HepG2 (cell line): ENCODE results near the gene CDYL. TPM values are rescaled to one million over a fixed set of nuclear protein-coding genes. Genes with fewer than 3 reads are reported as not detected.
A peak's percentile ranks its signal among the peaks of the same experiment; 100 is the strongest.

ENCODE experiments used
- GFI1 ChIP-seq: sonication (generic); formaldehyde crosslinking; IDR thresholded peaks from 2 replicates; pipeline ENCODE4 v1.5.0; 2020; ENCODE audit warnings: missing genetic modification reagents, mild to moderate bottlenecking, borderline replicate concordance
- KDM2A ChIP-seq: sonication (generic); formaldehyde crosslinking; IDR thresholded peaks from 2 replicates; pipeline ENCODE4 v1.4.0; 2020; ENCODE audit warnings: low read depth, missing genetic modification reagents, borderline replicate concordance
- KLF16 ChIP-seq, 2 experiments: sonication (generic) in 1 of 2; formaldehyde crosslinking in 1 of 2; IDR thresholded peaks; 2 replicates each; pipeline versions ENCODE4 v1.6.1 to v1.8.0; 2016 to 2023; ENCODE audit warnings: missing genetic modification reagents in 2 of 2, missing compliant biosample characterization in 1 of 2
- MAF1 ChIP-seq: sonication (generic); formaldehyde crosslinking; IDR thresholded peaks from 2 replicates; pipeline ENCODE4 v1.5.0; 2020; ENCODE audit warnings: missing genetic modification reagents, borderline replicate concordance
- MAFK ChIP-seq, 2 experiments: IDR thresholded peaks in 1 of 2; conservative IDR thresholded peaks in 1 of 2; 2 replicates each; pipeline ENCODE4 v1.6.1; 2011; ENCODE audit warnings: improper control_type of control experiment in 2 of 2, low read length in 2 of 2
- MYPOP ChIP-seq: sonication (generic); formaldehyde crosslinking; IDR thresholded peaks from 2 replicates; pipeline ENCODE4 v1.8.1; 2023; ENCODE audit warnings: mild to moderate bottlenecking, moderate library complexity, missing genetic modification reagents
- NFE2 ChIP-seq: sonication (generic); formaldehyde crosslinking; IDR thresholded peaks from 2 replicates; pipeline ENCODE4 v1.4.0; 2020; ENCODE audit warnings: missing genetic modification reagents
- NFE2L2 ChIP-seq: fragments of 150-350 bp; IDR thresholded peaks from 2 replicates; pipeline ENCODE4 v1.6.1; 2014; ENCODE audit warnings: low read length
- NFIC ChIP-seq: IDR thresholded peaks from 2 replicates; pipeline ENCODE4 v1.6.1; 2012; ENCODE audit warnings: mild to moderate bottlenecking, low read length, inconsistent platforms
- NFKBIZ ChIP-seq: IDR thresholded peaks from 2 replicates; pipeline ENCODE4 v1.6.1; 2018; ENCODE audit warnings: missing genetic modification reagents, missing compliant biosample characterization
- PHF21A ChIP-seq: sonication (generic); formaldehyde crosslinking; IDR thresholded peaks from 2 replicates; pipeline ENCODE4 v1.5.0; 2020; ENCODE audit warnings: mild to moderate bottlenecking, missing genetic modification reagents
- SRF ChIP-seq: IDR thresholded peaks from 2 replicates; pipeline ENCODE4 v1.6.1; 2011; ENCODE audit warnings: mild to moderate bottlenecking, low read depth, low read length, moderate library complexity
- TBP ChIP-seq: sonication (generic); formaldehyde crosslinking; IDR thresholded peaks from 2 replicates; pipeline ENCODE4 v1.5.0; 2020; ENCODE audit warnings: missing genetic modification reagents
- TBX2 ChIP-seq: sonication (generic); formaldehyde crosslinking; IDR thresholded peaks from 2 replicates; pipeline ENCODE4 v1.5.0; 2020; ENCODE audit warnings: missing genetic modification reagents, mild to moderate bottlenecking, borderline replicate concordance
- TCF7L2 ChIP-seq: IDR thresholded peaks from 2 replicates; pipeline ENCODE4 v1.6.1; 2011; ENCODE audit warnings: mild to moderate bottlenecking, low read depth, low read length, moderate library complexity
- TERF1 ChIP-seq: sonication (generic); formaldehyde crosslinking; IDR thresholded peaks from 2 replicates; pipeline ENCODE4 v1.8.0; 2022; ENCODE audit warnings: mild to moderate bottlenecking, missing genetic modification reagents, moderate library complexity
- TP53 ChIP-seq: sonication (generic); formaldehyde crosslinking; conservative IDR thresholded peaks from 2 replicates; pipeline ENCODE4 v1.4.0; 2020; ENCODE audit warnings: missing genetic modification reagents
- ZBTB25 ChIP-seq: IDR thresholded peaks from 2 replicates; pipeline ENCODE4 v1.6.1; 2018; ENCODE audit warnings: missing genetic modification reagents
- ZBTB46 ChIP-seq: sonication (generic); formaldehyde crosslinking; IDR thresholded peaks from 2 replicates; pipeline ENCODE4 v1.4.0; 2020; ENCODE audit warnings: mild to moderate bottlenecking, missing genetic modification reagents, borderline replicate concordance
- ZFY ChIP-seq: sonication (generic); formaldehyde crosslinking; IDR thresholded peaks from 2 replicates; pipeline ENCODE4 v1.4.0; 2020; ENCODE audit warnings: missing genetic modification reagents
- ZNF143 ChIP-seq: sonication (generic); formaldehyde crosslinking; IDR thresholded peaks from 2 replicates; pipeline ENCODE4 v1.4.0; 2020; ENCODE audit warnings: missing genetic modification reagents
- ZNF496 ChIP-seq: sonication (generic); formaldehyde crosslinking; IDR thresholded peaks from 2 replicates; pipeline ENCODE4 v1.8.1; 2023; ENCODE audit warnings: mild to moderate bottlenecking, moderate library complexity, missing genetic modification reagents; ENCODE audit not compliant: insufficient replicate concordance
- ZNF605 ChIP-seq: sonication (generic); formaldehyde crosslinking; IDR thresholded peaks from 2 replicates; pipeline ENCODE4 v1.8.0; 2022; ENCODE audit warnings: mild to moderate bottlenecking, missing genetic modification reagents
- ZNF703 ChIP-seq: sonication (generic); formaldehyde crosslinking; IDR thresholded peaks from 2 replicates; pipeline ENCODE4 v1.5.1; 2020; ENCODE audit warnings: missing genetic modification reagents, mild to moderate bottlenecking, moderate library complexity, borderline replicate concordance
- ZNF713 ChIP-seq: sonication (generic); formaldehyde crosslinking; IDR thresholded peaks from 2 replicates; pipeline ENCODE4 v1.4.0; 2020; ENCODE audit warnings: mild to moderate bottlenecking, missing genetic modification reagents
- ZNF883 ChIP-seq: sonication (generic); formaldehyde crosslinking; IDR thresholded peaks from 2 replicates; pipeline ENCODE4 v1.5.1; 2020; ENCODE audit warnings: mild to moderate bottlenecking, missing genetic modification reagents; ENCODE audit errors: not compliant biosample characterization
- polyA plus RNA-seq, 8 experiments: library from polyadenylated mRNA; depleted of rRNA in 3 of 8; stranded (reverse) in 7 of 8; unstranded in 1 of 8; fragments of >200 nt; fragmentation: Illumina TruSeq in 4 of 8; extraction: Trizol in 4 of 8; gene quantifications; 2 replicates each; pipeline versions ENCODE4 v1.2.1 to v1.2.3, GENCODE V29; 2011 to 2016; ENCODE audit warnings: low read depth in 4 of 8, missing spikeins in 1 of 8, mixed read lengths in 1 of 8; ENCODE audit not compliant: insufficient read depth in 1 of 8
- total RNA-seq, 5 experiments: library from RNA; depleted of rRNA; stranded (reverse); fragments of >200 nt; fragmentation: Illumina TruSeq; extraction: Trizol; gene quantifications; 2 replicates each; pipeline ENCODE4 v1.2.3, GENCODE V29; 2016; ENCODE audit warnings: low read depth in 1 of 5

Gene CDYL
- total and polyA plus RNA-seq, 2 of the 13 experiments (the other 11 are each of a cell fraction or from before 2014, with no cell fraction given), result 22.8 to 105 TPM

- TF ChIP-seq KDM2A (CRISPR knock-in tag) (peak; percentile 87), NFIC (peak; percentile 73), PHF21A (no peak), TBX2 (CRISPR knock-in tag) (0 out of 2 replicates have a peak, but pooled peaks have one; percentile 9), NFKBIZ (CRISPR knock-in tag) (0 out of 2 replicates have a peak, but pooled peaks have one; percentile 77), TBP (CRISPR knock-in tag) (peak; percentile 98), ZNF605 (CRISPR knock-in tag) (peak; percentile 77), MAF1 (peak; percentile 93), SRF (peak; percentile 35; the same call in 1 of the 2 replicates), GFI1 (CRISPR knock-in tag) (peak; percentile 65; the same call in 1 of the 2 replicates), ZNF496 (CRISPR knock-in tag) (no peak), ZNF883 (peak; percentile 89), MAFK (conservative IDR thresholded peaks at IDR 0.05 in 1 of 2, IDR thresholded peaks at IDR 0.05 in 1 of 2; ENCODE audit: low read length in 2 of 2) (no peak), ZNF703 (CRISPR knock-in tag) (no peak; the same call in 1 of the 2 replicates), TP53 (CRISPR knock-in tag) (peak; percentile 87), TERF1 (CRISPR knock-in tag) (no peak), TCF7L2 (no peak), NFE2 (CRISPR knock-in tag) (no peak; the same call in 1 of the 2 replicates), ZBTB25 (CRISPR knock-in tag) (peak; percentile 18; the same call in 1 of the 2 replicates), MYPOP (CRISPR knock-in tag) (peak; percentile 65), KLF16 (CRISPR knock-in tag; IDR thresholded peaks at IDR 0.05) (peak in 1 of 2 experiments; percentile 98; a peak in 2 of 4 replicates), ZNF143 (CRISPR knock-in tag) (peak; percentile 97), ZFY (CRISPR knock-in tag) (peak; percentile 94), NFE2L2 (no peak), ZNF713 (CRISPR knock-in tag) (no peak; the same call in 1 of the 2 replicates), ZBTB46 (CRISPR knock-in tag) (no peak)
These were observed 227.6 kb downstream of the CDYL start, which contains the start of gene RPP40 (continued) for GRCh38 chr6:5003604-5004372.
